Rectal smooth muscle tissue (tissue), 1 donor: ENCODE measurements around the gene RANBP3.
A peak's percentile ranks its signal among the peaks of the same experiment; 100 is the strongest.

Experiments
- H3K27ac ChIP-seq: one replicate; pipeline ENCODE4 v1.7.0; 2013; ENCODE audit warnings: low read depth, low read length, inconsistent platforms
- H3K27me3 ChIP-seq: one replicate; pipeline ENCODE4 v1.7.0; 2013; ENCODE audit warnings: low read length; ENCODE audit not compliant: control insufficient read depth, insufficient read depth
- H3K36me3 ChIP-seq: one replicate; pipeline ENCODE4 v1.7.0; 2013; ENCODE audit warnings: low read length; ENCODE audit not compliant: control insufficient read depth, insufficient read depth
- H3K4me1 ChIP-seq: one replicate; pipeline ENCODE4 v1.7.0; 2013; ENCODE audit warnings: low read length; ENCODE audit not compliant: control insufficient read depth, insufficient read depth
- H3K4me3 ChIP-seq: one replicate; pipeline ENCODE4 v1.7.0; 2013; ENCODE audit warnings: low read length
- H3K9ac ChIP-seq: one replicate; pipeline ENCODE4 v1.7.0; 2013; ENCODE audit warnings: low read length

Gene RANBP3

GRCh38 chr19:5903056-5903623, 74.8 kb downstream of the RANBP3 start:
- peak overlapping the region; percentile 93 for H3K27ac ChIP-seq
- peak overlapping the region; percentile 99 for H3K9ac ChIP-seq
- no peaks in the 10 kb centered on the region for H3K36me3 ChIP-seq
- H3K4me3 ChIP-seq: peak overlapping the region; percentile 98
- peaks cover 3% of the 10 kb centered on the region for H3K4me1 ChIP-seq
- no peaks in the 10 kb centered on the region for H3K27me3 ChIP-seq

- no peak overlapping the region for H3K27ac ChIP-seq
- H3K9ac ChIP-seq: no peak overlapping the region
- no peak overlapping the region for H3K4me3 ChIP-seq
- peaks cover 3% of the 10 kb centered on the region for H3K36me3 ChIP-seq
- peaks cover 3% of the 10 kb centered on the region for H3K4me1 ChIP-seq
- no peaks in the 10 kb centered on the region for H3K27me3 ChIP-seq
Measured at GRCh38 chr19:5900976-5901375, 77.0 kb downstream of the RANBP3 start.

- H3K9ac ChIP-seq: no peak overlapping the region
- H3K27me3 ChIP-seq: no peaks in the 10 kb centered on the region
- no peak overlapping the region for H3K4me3 ChIP-seq
- H3K4me1 ChIP-seq: peaks cover 3% of the 10 kb centered on the region
- no peak overlapping the region for H3K27ac ChIP-seq
- H3K36me3 ChIP-seq: peaks cover 11% of the 10 kb centered on the region
Measured at GRCh38 chr19:5899728-5900526, 78.0 kb downstream of the RANBP3 start.

GRCh38 chr19:5897189-5897969, 80.6 kb downstream of the RANBP3 start:
- Histone ChIP-seq H3K9ac (no peak overlapping the region), H3K27me3 (no peaks in the 10 kb centered on the region), H3K4me3 (no peak overlapping the region), H3K36me3 (peaks cover 13% of the 10 kb centered on the region), H3K4me1 (peaks cover 1% of the 10 kb centered on the region), H3K27ac (no peak overlapping the region)

GRCh38 chr19:5896365-5897076, 81.4 kb downstream of the RANBP3 start:
- Histone ChIP-seq H3K27ac (no peak overlapping the region), H3K27me3 (no peaks in the 10 kb centered on the region), H3K36me3 (peaks cover 13% of the 10 kb centered on the region), H3K4me1 (peaks cover 7% of the 10 kb centered on the region), H3K9ac (no peak overlapping the region), H3K4me3 (no peak overlapping the region)

GRCh38 chr19:5895890-5896289, 82.0 kb downstream of the RANBP3 start:
- Histone ChIP-seq H3K4me3 (no peak overlapping the region), H3K36me3 (peaks cover 13% of the 10 kb centered on the region), H3K27me3 (no peaks in the 10 kb centered on the region), H3K4me1 (peaks cover 7% of the 10 kb centered on the region), H3K27ac (no peak overlapping the region), H3K9ac (no peak overlapping the region)

- Histone ChIP-seq H3K36me3 (peaks cover 13% of the 10 kb centered on the region), H3K9ac (no peak overlapping the region), H3K27me3 (no peaks in the 10 kb centered on the region), H3K27ac (no peak overlapping the region), H3K4me1 (peaks cover 7% of the 10 kb centered on the region), H3K4me3 (no peak overlapping the region)
Measured at GRCh38 chr19:5895409-5895808, 82.5 kb downstream of the RANBP3 start.

GRCh38 chr19:5894704-5895349, 83.1 kb downstream of the RANBP3 start:
- no peaks in the 10 kb centered on the region for H3K27me3 ChIP-seq
- H3K27ac ChIP-seq: no peak overlapping the region
- H3K9ac ChIP-seq: no peak overlapping the region
- no peak overlapping the region for H3K4me3 ChIP-seq
- H3K4me1 ChIP-seq: peaks cover 9% of the 10 kb centered on the region
- peaks cover 13% of the 10 kb centered on the region for H3K36me3 ChIP-seq

GRCh38 chr19:5893907-5894703, 83.8 kb downstream of the RANBP3 start:
- peaks cover 3% of the 10 kb centered on the region for H3K27me3 ChIP-seq
- H3K4me3 ChIP-seq: no peak overlapping the region
- H3K9ac ChIP-seq: no peak overlapping the region
- peaks cover 15% of the 10 kb centered on the region for H3K4me1 ChIP-seq
- peaks cover 13% of the 10 kb centered on the region for H3K36me3 ChIP-seq
- no peak overlapping the region for H3K27ac ChIP-seq

GRCh38 chr19:5893296-5893903, 84.5 kb downstream of the RANBP3 start:
- Histone ChIP-seq H3K36me3 (peaks cover 13% of the 10 kb centered on the region), H3K27ac (no peak overlapping the region), H3K27me3 (peaks cover 3% of the 10 kb centered on the region), H3K4me1 (peaks cover 15% of the 10 kb centered on the region), H3K9ac (no peak overlapping the region), H3K4me3 (no peak overlapping the region)

GRCh38 chr19:5892772-5893275, 85.1 kb downstream of the RANBP3 start:
- peaks cover 13% of the 10 kb centered on the region for H3K36me3 ChIP-seq
- peaks cover 15% of the 10 kb centered on the region for H3K4me1 ChIP-seq
- H3K27ac ChIP-seq: no peak overlapping the region
- peaks cover 3% of the 10 kb centered on the region for H3K27me3 ChIP-seq
- no peak overlapping the region for H3K9ac ChIP-seq
- H3K4me3 ChIP-seq: no peak overlapping the region
